Measurements from ENCODE around the gene ARGLU1. TPM values are rescaled to one million over a fixed set of nuclear protein-coding genes. Genes with fewer than 3 reads are reported as not detected.

The ARGLU1 gene
- total and polyA plus RNA-seq, 8 donors, result 16.6 to 321 (median 108) TPM

GRCh38 chr13:106518512-106518911, 49.4 kb downstream of the ARGLU1 start:
- no peak for DNase-seq
- no peak overlapping the region for H3K4me3 ChIP-seq
- 85 to 90% (median 89%) methylated on average over 11 of the region's 11 CpGs for WGBS, 5 donors
- no peaks in the 10 kb centered on the region for H3K36me3 ChIP-seq
- intact Hi-C loops (cut with DNase I; ENCODE audit: low total_unique reads), result no loop called here
- no peaks in the 10 kb centered on the region for H3K27me3 ChIP-seq
- peaks cover 11 to 49% (median 19%) of the 10 kb centered on the region in 4 donors for H3K4me1 ChIP-seq
- TF ChIP-seq POLR2AphosphoS5 (IDR thresholded peaks at IDR 0.05) (no peak), EP300 (IDR thresholded peaks at IDR 0.05) (no peak), CTCF (IDR thresholded peaks at IDR 0.05) (no peak), POLR2A (IDR thresholded peaks at IDR 0.05) (no peak)
- H3K9me3 ChIP-seq, result no peaks in the 10 kb centered on the region
- no peak overlapping the region for H3K27ac ChIP-seq

GRCh38 chr13:106517109-106517847, 50.7 kb downstream of the ARGLU1 start:
- H3K36me3 ChIP-seq, result no peaks in the 10 kb centered on the region
- no peak for DNase-seq
- peaks cover 11 to 39% (median 17%) of the 10 kb centered on the region in 4 donors for H3K4me1 ChIP-seq
- intact Hi-C loops (cut with DNase I; ENCODE audit: low total_unique reads), result no loop called here
- WGBS, 5 donors, result 76 to 93% (median 90%) methylated on average over 4 of the region's 4 CpGs
- H3K27ac ChIP-seq, result peak overlapping the region in 1 of 5 donors; percentile 6
- H3K9me3 ChIP-seq, result no peaks in the 10 kb centered on the region
- no peak overlapping the region for H3K4me3 ChIP-seq
- TF ChIP-seq CTCF (IDR thresholded peaks at IDR 0.05), result no peak
- TF ChIP-seq EP300 (IDR thresholded peaks at IDR 0.05), result no peak
- no peak for TF ChIP-seq POLR2A (IDR thresholded peaks at IDR 0.05)
- TF ChIP-seq POLR2AphosphoS5 (IDR thresholded peaks at IDR 0.05), result no peak
- H3K27me3 ChIP-seq, result no peaks in the 10 kb centered on the region

GRCh38 chr13:106515635-106516254, 52.2 kb downstream of the ARGLU1 start:
- no peak overlapping the region for H3K27ac ChIP-seq
- H3K4me3 ChIP-seq, result no peak overlapping the region
- H3K9me3 ChIP-seq, result no peaks in the 10 kb centered on the region
- TF ChIP-seq CTCF (IDR thresholded peaks at IDR 0.05), result no peak
- no peak for TF ChIP-seq POLR2A (IDR thresholded peaks at IDR 0.05)
- TF ChIP-seq POLR2AphosphoS5 (IDR thresholded peaks at IDR 0.05), result no peak
- no peak for TF ChIP-seq EP300 (IDR thresholded peaks at IDR 0.05)
- peak in 1 of 2 donors; percentile 59 for DNase-seq
- H3K4me1 ChIP-seq, result peaks cover 8 to 29% (median 12%) of the 10 kb centered on the region in 4 donors
- no peaks in the 10 kb centered on the region for H3K27me3 ChIP-seq
- intact Hi-C loops (cut with DNase I; ENCODE audit: low total_unique reads), result no loop called here
- WGBS, 5 donors, result 64 to 79% (median 73%) methylated on average over 5 of the region's 5 CpGs
- peaks cover 0 to 11% (median 7%) of the 10 kb centered on the region in 4 donors for H3K36me3 ChIP-seq

GRCh38 chr13:106514928-106515634, 52.9 kb downstream of the ARGLU1 start:
- WGBS, 5 donors, result 83 to 91% (median 87%) methylated on average over 15 of the region's 15 CpGs
- TF ChIP-seq CTCF (IDR thresholded peaks at IDR 0.05) (no peak), POLR2AphosphoS5 (IDR thresholded peaks at IDR 0.05) (no peak), EP300 (IDR thresholded peaks at IDR 0.05) (no peak), POLR2A (IDR thresholded peaks at IDR 0.05) (no peak)

More at GRCh38 chr13:106514928-106515634, 52.9 kb downstream of the ARGLU1 start:
- no peak overlapping the region for H3K27ac ChIP-seq
- peaks cover 0 to 17% (median 13%) of the 10 kb centered on the region in 4 donors for H3K36me3 ChIP-seq
- H3K27me3 ChIP-seq, result no peaks in the 10 kb centered on the region
- H3K4me1 ChIP-seq, result peaks cover 2 to 22% (median 5%) of the 10 kb centered on the region in 4 donors
- intact Hi-C loops (cut with DNase I; ENCODE audit: low total_unique reads), result no loop called here
- H3K4me3 ChIP-seq, result no peak overlapping the region
- DNase-seq, result no peak
- no peaks in the 10 kb centered on the region for H3K9me3 ChIP-seq

All from stomach (tissue), 9 donors.